Erythroblast (primary cell): ENCODE measurements around the gene STX2.

Experiments
- DNase-seq, 2 experiments: peaks; one replicate each; lab custom pipeline; 2025; lab: John Stamatoyannopoulos, UW
- GATA1 ChIP-seq: IDR thresholded peaks from 2 replicates; pipeline ENCODE4 v1.6.1; 2011; ENCODE audit warnings: low read depth, mild to moderate bottlenecking, control low read depth, low read length, moderate library complexity
- POLR2A ChIP-seq: IDR thresholded peaks from 2 replicates; pipeline ENCODE4 v1.6.1; 2011; ENCODE audit warnings: mild to moderate bottlenecking, low read length

STX2 gene

GRCh38 chr12:130743176-130743575, 95.9 kb downstream of the STX2 start:
- TF ChIP-seq POLR2A, result no peak
- TF ChIP-seq GATA1, result no peak
- no peak for DNase-seq

DNA sequence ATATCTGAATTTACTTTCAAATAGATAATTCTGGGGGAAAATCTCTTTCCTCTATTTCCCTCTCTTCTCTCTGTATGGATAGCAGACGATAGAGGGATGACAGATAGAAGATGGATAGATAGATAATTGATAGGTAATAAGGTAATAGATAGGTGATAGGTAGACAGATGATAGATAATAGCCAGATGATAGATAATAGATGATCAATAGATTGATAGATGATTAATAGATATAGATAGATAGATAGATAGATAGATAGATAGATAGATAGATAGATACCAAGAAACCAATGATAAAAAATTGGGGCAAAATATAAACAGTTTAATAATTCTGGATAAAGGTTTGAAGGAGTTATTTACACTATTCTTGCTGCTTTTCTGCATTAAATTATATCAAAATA, 96.3 kb downstream of the STX2 start:
- TF ChIP-seq GATA1, result no peak
- TF ChIP-seq POLR2A, result no peak
- DNase-seq, result no peak

- DNase-seq, result no peak
- TF ChIP-seq GATA1, result no peak
- TF ChIP-seq POLR2A, result no peak
These were observed 96.9 kb downstream of the STX2 start for GRCh38 chr12:130742112-130742511.
